NCI-H1694 (cell line): Measurements from ENCODE around the gene ZDHHC4.

Source experiments
- DNase-seq: peaks from one replicate; lab custom pipeline; 2025; lab: John Stamatoyannopoulos, UW

ZDHHC4 gene

GRCh38 chr7:6577369-6578113 lies at the start of gene ZDHHC4:
TSS of gene ZDHHC4 (plus strand) at chr7:6577454. CDS start at chr7:6580562, 3,108 bp downstream.
- peak; percentile 80 for DNase-seq

GRCh38 chr7:6528401-6529130 lies 48.7 kb upstream of the ZDHHC4 start:
- no peak for DNase-seq

- DNase-seq = no peak
These were observed 47.6 kb upstream of the ZDHHC4 start for GRCh38 chr7:6529643-6530042.

GRCh38 chr7:6530626-6531491 lies 46.4 kb upstream of the ZDHHC4 start:
- peak; percentile 3 for DNase-seq

GRCh38 chr7:6531492-6532279 lies 45.6 kb upstream of the ZDHHC4 start:
- DNase-seq = no peak

GRCh38 chr7:6532516-6532915 lies 44.7 kb upstream of the ZDHHC4 start:
- DNase-seq = no peak

GRCh38 chr7:6533893-6534495 lies 43.3 kb upstream of the ZDHHC4 start:
- no peak for DNase-seq

GRCh38 chr7:6536262-6537260 lies 40.7 kb upstream of the ZDHHC4 start:
- peak; percentile 57 for DNase-seq

- no peak for DNase-seq
These were observed 34.9 kb upstream of the ZDHHC4 start for GRCh38 chr7:6542368-6542767.

- no peak for DNase-seq
These were observed 31.7 kb upstream of the ZDHHC4 start for GRCh38 chr7:6545398-6546126.

GRCh38 chr7:6546498-6547251 lies 30.6 kb upstream of the ZDHHC4 start:
- no peak for DNase-seq

- no peak for DNase-seq
These were observed 29.9 kb upstream of the ZDHHC4 start for GRCh38 chr7:6547400-6547799.

GRCh38 chr7:6551016-6551511 lies 26.2 kb upstream of the ZDHHC4 start, which contains the start of gene GRID2IP:
TSS of gene GRID2IP (minus strand) at chr7:6551461. CDS start at chr7:6551436, 25 bp downstream.
- DNase-seq = no peak

GRCh38 chr7:6553448-6554044 lies 23.7 kb upstream of the ZDHHC4 start:
- DNase-seq = no peak

- no peak for DNase-seq
These were observed 22.4 kb upstream of the ZDHHC4 start for GRCh38 chr7:6554848-6555247.

- no peak for DNase-seq
These were observed 21.1 kb upstream of the ZDHHC4 start for GRCh38 chr7:6556196-6556595.

GRCh38 chr7:6558837-6559236 lies 18.4 kb upstream of the ZDHHC4 start:
- peak; percentile 69 for DNase-seq

GRCh38 chr7:6559896-6560295 lies 17.4 kb upstream of the ZDHHC4 start:
- DNase-seq = no peak
